B cell (primary cell): Measurements from ENCODE around the gene MSLN. TPM values are rescaled to one million over a fixed set of nuclear protein-coding genes. Genes with fewer than 3 reads are reported as not detected.

Source experiments
- ATAC-seq: fragments of 200-7000 bp; cut with Tn5 transposase; one replicate; pipeline ENCODE4 v1.10.0; 2021; ENCODE audit warnings: low read depth, mild to moderate bottlenecking, moderate number of reproducible peaks, moderate library complexity
- CTCF ChIA-PET: fragments of 350-600 bp; sonication (Branson Sonifier 250); formaldehyde crosslinking; loops from one replicate; lab custom pipeline; 2021; ENCODE audit warnings: antibody characterized with exemption, inconsistent platforms; lab: Charles Lee
- POLR2A ChIA-PET: fragments of 350-600 bp; sonication (Branson Sonifier 250); formaldehyde crosslinking; loops from one replicate; lab custom pipeline; 2021; ENCODE audit warnings: antibody characterized with exemption; lab: Charles Lee
- DNase-seq: peaks from one replicate; pipeline ENCODE4 v3.0.0; 2013
- H2AFZ ChIP-seq: 2 replicates; pipeline ENCODE4 v1.6.1; 2012; ENCODE audit warnings: mild to moderate bottlenecking, low read depth, low read length; ENCODE audit not compliant: insufficient read depth, poor library complexity, severe bottlenecking
- H3K27ac ChIP-seq, 2 donors: 1 replicate in 1 of 2; 2 replicates in 1 of 2; pipeline ENCODE4 v1.5.1; 2012 to 2013; ENCODE audit warnings: low read length in 2 of 2, mild to moderate bottlenecking in 2 of 2, moderate library complexity in 1 of 2
- H3K27me3 ChIP-seq, 4 experiments: fragments of 200-600 bp in 1 of 4; sonication (generic) in 1 of 4; replicated peaks in 1 of 4; 1 replicate in 2 of 4; 2 replicates in 2 of 4; pipeline versions ENCODE4 v1.6.1 to v1.7.0; 2013 to 2016; ENCODE audit warnings: low read length in 3 of 4, mild to moderate bottlenecking in 2 of 4, mixed read lengths in 1 of 4, moderate library complexity in 1 of 4; ENCODE audit not compliant: insufficient read depth in 4 of 4, control insufficient read depth in 3 of 4; ENCODE audit errors: control extremely low read depth in 1 of 4
- H3K36me3 ChIP-seq, 2 experiments: replicated peaks in 1 of 2; 1 replicate in 1 of 2; 2 replicates in 1 of 2; pipeline versions ENCODE4 v1.6.1 to v1.7.1; 2013; ENCODE audit warnings: low read length in 1 of 2; ENCODE audit not compliant: insufficient read depth in 2 of 2, control insufficient read depth in 1 of 2; ENCODE audit errors: control extremely low read depth in 1 of 2, extremely low read depth in 1 of 2
- H3K4me1 ChIP-seq, 2 donors: fragments of 200-600 bp in 1 of 2; sonication (generic) in 1 of 2; 1 replicate in 1 of 2; 2 replicates in 1 of 2; pipeline versions ENCODE4 v1.5.1 to v1.6.1; 2013 to 2017; ENCODE audit warnings: low read length in 2 of 2; ENCODE audit not compliant: control insufficient read depth in 2 of 2, insufficient read depth in 2 of 2
- H3K4me2 ChIP-seq: replicated peaks from 2 replicates; pipeline ENCODE3; 2012; ENCODE audit warnings: mild to moderate bottlenecking, low read depth, low read length; ENCODE audit not compliant: poor library complexity, severe bottlenecking
- H3K4me3 ChIP-seq, 5 experiments: fragments of 200-600 bp in 1 of 5; sonication (generic) in 1 of 5; 1 replicate in 3 of 5; 2 replicates in 2 of 5; pipeline versions ENCODE4 v1.5.1 to v1.7.0; 2011 to 2016; ENCODE audit warnings: low read length in 4 of 5, mild to moderate bottlenecking in 4 of 5, low read depth in 2 of 5, control low read depth in 1 of 5, moderate library complexity in 1 of 5; ENCODE audit not compliant: insufficient read depth in 1 of 5; ENCODE audit errors: control extremely low read depth in 1 of 5, extremely low read depth in 1 of 5
- H3K79me2 ChIP-seq: fragments of 200-600 bp; sonication (generic); one replicate; pipeline ENCODE4 v1.6.0; 2016; ENCODE audit warnings: low read length; ENCODE audit not compliant: control insufficient read depth, insufficient read depth
- H3K9ac ChIP-seq: fragments of 200-600 bp; sonication (generic); 2 replicates; pipeline ENCODE4 v1.6.1; 2017; ENCODE audit warnings: mild to moderate bottlenecking, low read length, moderate library complexity
- H3K9me3 ChIP-seq, 3 donors: one replicate each; pipeline versions ENCODE4 v1.6.1 to v1.7.1; 2013; ENCODE audit warnings: low read length in 2 of 3; ENCODE audit not compliant: control insufficient read depth in 2 of 3, insufficient read depth in 1 of 3; ENCODE audit errors: control extremely low read depth in 1 of 3
- H4K20me1 ChIP-seq: 2 replicates; pipeline ENCODE4 v1.6.0; 2012; ENCODE audit warnings: mild to moderate bottlenecking, low read length; ENCODE audit not compliant: insufficient read depth, control insufficient read depth, poor library complexity, severe bottlenecking
- H3K27ac Mint-ChIP-seq: one replicate; pipeline ENCODE4 v1.8.0; 2021; ENCODE audit warnings: mixed read lengths
- H3K27me3 Mint-ChIP-seq: one replicate; pipeline ENCODE4 v1.8.0; 2021; ENCODE audit warnings: mixed read lengths
- H3K4me1 Mint-ChIP-seq: one replicate; pipeline ENCODE4 v1.8.0; 2021; ENCODE audit warnings: mixed read lengths
- H3K4me3 Mint-ChIP-seq: one replicate; pipeline ENCODE4 v1.8.0; 2021; ENCODE audit warnings: mixed read lengths
- H3K9me3 Mint-ChIP-seq: one replicate; pipeline ENCODE4 v1.8.0; 2022; ENCODE audit warnings: mixed read lengths; ENCODE audit not compliant: insufficient read depth
- CTCF ChIP-seq: fragments of 200-600 bp; IDR thresholded peaks from one replicate; pipeline ENCODE4 v1.8.0; 2022; ENCODE audit warnings: antibody characterized with exemption, mild to moderate bottlenecking
- EZH2 ChIP-seq: IDR thresholded peaks from 2 replicates; pipeline ENCODE4 v1.6.1; 2012; ENCODE audit warnings: borderline replicate concordance, low read depth, mild to moderate bottlenecking, moderate library complexity, low read length; ENCODE audit not compliant: insufficient read depth, poor library complexity, severe bottlenecking
- WGBS: methylation state at CpG from one replicate; pipeline ENCODE4 v1.1.5; 2013; ENCODE audit warnings: missing lambda C conversion rate; ENCODE audit not compliant: insufficient coverage; 5-methylcytosine and 5-hydroxymethylcytosine counted together
- intact Hi-C: fragments of 100-400 bp; cut with micrococcal nuclease; formaldehyde crosslinking; loops from one replicate; pipeline ENCODE4 v1.10.0; 2022
- polyA plus RNA-seq: library from polyadenylated mRNA; depleted of rRNA; stranded (reverse); fragments of >200 nt; gene quantifications from 2 replicates; pipeline ENCODE4 v1.2.3, GENCODE V29; 2012
- total RNA-seq, 2 donors: library from RNA; stranded (reverse); fragments of 120-200 nt in 1 of 2; gene quantifications; 1 replicate in 1 of 2; 2 replicates in 1 of 2; pipeline versions ENCODE4 v1.2.3 to v1.2.4, GENCODE V29; 2013 to 2022

The MSLN gene
- total and polyA plus RNA-seq, 2 donors (not counting 1 experiment from before 2014, with no cell fraction given) = not detected

GRCh38 chr16:776824-777223 is 16.3 kb downstream of the MSLN start:
- WGBS = 95% methylated on average over 8 of the region's 9 CpGs

DNA sequence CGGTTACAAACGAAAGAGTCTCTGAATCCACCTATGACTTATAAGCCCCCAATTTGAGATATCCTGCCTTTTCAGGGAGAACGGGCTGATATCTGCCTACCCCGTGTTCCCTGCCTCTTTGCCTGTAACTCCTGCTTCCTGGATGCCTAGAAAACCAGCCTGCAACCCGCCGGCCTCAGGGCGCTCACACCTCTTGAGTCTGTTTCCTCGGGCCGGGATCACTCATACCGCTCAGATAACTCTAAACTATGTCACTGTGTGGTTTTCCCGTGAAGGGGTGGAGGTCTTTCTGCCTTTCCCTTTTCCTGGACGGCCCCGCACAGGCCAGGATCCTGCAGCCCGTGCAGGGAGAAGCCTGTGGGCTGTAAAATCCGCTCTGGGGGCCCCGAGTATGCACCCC is 17.3 kb downstream of the MSLN start:
- no peak for DNase-seq
- no peak for TF ChIP-seq EZH2
- TF ChIP-seq CTCF = no peak
- Histone ChIP-seq H3K79me2 (no peaks in the 10 kb centered on the region), H3K27ac (no peak overlapping the region), H3K36me3 (no peaks in the 10 kb centered on the region), H2AFZ (no peak overlapping the region), H3K4me3 (no peak overlapping the region), H3K27me3 (peaks cover 0 to 23% (median 5%) of the 10 kb centered on the region in 4 experiments), H3K4me2 (no peak overlapping the region), H3K9ac (no peak overlapping the region), H3K4me1 (no peaks in the 10 kb centered on the region), H4K20me1 (no peaks in the 10 kb centered on the region), H3K9me3 (no peaks in the 10 kb centered on the region)
- peaks cover 4% of the 10 kb centered on the region for H3K27me3 Mint-ChIP-seq
- H3K27ac Mint-ChIP-seq = no peak overlapping the region
- WGBS = 20% methylated on average over 11 of the region's 16 CpGs
- ATAC-seq = no peak
- intact Hi-C loops = no loop called here
- H3K4me1 Mint-ChIP-seq = no peaks in the 10 kb centered on the region
- ChIA-PET POLR2A (no interaction called here), CTCF (no interaction called here)
- H3K9me3 Mint-ChIP-seq = no peaks in the 10 kb centered on the region
- H3K4me3 Mint-ChIP-seq = no peak overlapping the region

More at GRCh38 chr16:776824-777223, 16.3 kb downstream of the MSLN start:
- H4K20me1 ChIP-seq = no peaks in the 10 kb centered on the region
- no peaks in the 10 kb centered on the region for H3K79me2 ChIP-seq
- H3K4me1 ChIP-seq = no peaks in the 10 kb centered on the region
- no peak overlapping the region for H3K4me3 ChIP-seq
- intact Hi-C loops = no loop called here
- Mint-ChIP-seq H3K27me3 (peaks cover 4% of the 10 kb centered on the region), H3K27ac (no peak overlapping the region), H3K4me1 (no peaks in the 10 kb centered on the region), H3K4me3 (no peak overlapping the region), H3K9me3 (no peaks in the 10 kb centered on the region)
- TF ChIP-seq CTCF = no peak
- TF ChIP-seq EZH2 = no peak
- H3K9me3 ChIP-seq = no peaks in the 10 kb centered on the region
- CTCF ChIA-PET = interaction anchor here (0.7 kb wide), 1 partner anchor 66 kb away, joined by 3 read pairs; no protein-coding TSS in a partner anchor
- H3K4me2 ChIP-seq = no peak overlapping the region
- H3K27ac ChIP-seq = no peak overlapping the region
- POLR2A ChIA-PET = no interaction called here
- H2AFZ ChIP-seq = no peak overlapping the region
- peaks cover 0 to 18% (median 2%) of the 10 kb centered on the region in 4 experiments for H3K27me3 ChIP-seq
- ATAC-seq = no peak
- no peak for DNase-seq
- H3K36me3 ChIP-seq = no peaks in the 10 kb centered on the region
- H3K9ac ChIP-seq = no peak overlapping the region
